SK-N-MC (cell line): Measurements from ENCODE around the gene DDX51.

Experiments
- EZH2 ChIP-seq: fragments of 200-600 bp; sonication (generic); IDR thresholded peaks from one replicate; pipeline ENCODE4 v1.6.1; 2017; ENCODE audit warnings: antibody characterized with exemption
- POLR2AphosphoS5 ChIP-seq: IDR thresholded peaks from 2 replicates; pipeline ENCODE4 v1.6.1; 2012; ENCODE audit warnings: mild to moderate bottlenecking, low read depth, low read length, borderline replicate concordance

GRCh38 chr12:132130690-132131089, 13.4 kb downstream of the DDX51 start:
- TF ChIP-seq EZH2 (no peak), POLR2AphosphoS5 (0 out of 2 replicates have a peak, but pooled peaks have one; percentile 2)
